Suprapubic skin (tissue), 4 donors: Measurements from ENCODE around the gene CLMN. TPM values are rescaled to one million over a fixed set of nuclear protein-coding genes. Genes with fewer than 3 reads are reported as not detected.
"Not testable (repeated sequence)": the region's sequence is repeated elsewhere in the genome, so short reads cannot be mapped to it uniquely, and the experiment has no call there.

ENCODE experiments used
- DNase-seq, 2 donors: peaks; one replicate each; pipeline ENCODE4 v3.0.0-alpha.2; 2019; ENCODE audit warnings: low spot score in 2 of 2
- H3K27ac ChIP-seq: fragments of 200-600 bp; sonication (generic); one replicate; pipeline ENCODE4 v1.5.1; 2019
- H3K27me3 ChIP-seq: fragments of 200-600 bp; sonication (generic); one replicate; pipeline ENCODE4 v1.5.1; 2019
- H3K36me3 ChIP-seq: fragments of 200-600 bp; sonication (generic); one replicate; pipeline ENCODE4 v1.5.1; 2019
- H3K4me1 ChIP-seq: fragments of 200-600 bp; sonication (generic); one replicate; pipeline ENCODE4 v1.5.1; 2019
- H3K4me3 ChIP-seq: fragments of 200-600 bp; sonication (generic); one replicate; pipeline ENCODE4 v1.5.1; 2019; ENCODE audit warnings: mild to moderate bottlenecking
- H3K9me3 ChIP-seq: fragments of 200-600 bp; sonication (generic); one replicate; pipeline ENCODE4 v1.5.1; 2019
- EP300 ChIP-seq: sonication (generic); formaldehyde crosslinking; IDR thresholded peaks from one replicate; pipeline ENCODE4 v1.6.1; 2017; ENCODE audit warnings: antibody characterized with exemption
- POLR2A ChIP-seq, 2 donors: fragments of 450-650 bp; IDR thresholded peaks; one replicate each; pipeline ENCODE4 v1.6.1; 2017; ENCODE audit warnings: antibody characterized with exemption in 2 of 2, mild to moderate bottlenecking in 2 of 2, moderate library complexity in 2 of 2
- POLR2AphosphoS5 ChIP-seq, 3 donors: sonication (generic); formaldehyde crosslinking; IDR thresholded peaks; one replicate each; pipeline ENCODE4 v1.6.1; 2017; ENCODE audit warnings: antibody characterized with exemption in 3 of 3
- WGBS: methylation state at CpG from one replicate; pipeline ENCODE4 v1.1.5; 2018; 5-methylcytosine and 5-hydroxymethylcytosine counted together
- total RNA-seq, 4 donors: library from RNA; depleted of rRNA; stranded (reverse); fragments of >200 nt; gene quantifications; one replicate each; pipeline ENCODE4 v1.1.0, GENCODE V29; 2016
- TF ChIP-seq, protein P1 (sequence below), 2 donors: fragments of 200-600 bp in 1 of 2; fragments of 450-650 bp in 1 of 2; sonication (generic) in 1 of 2; IDR thresholded peaks; one replicate each; pipeline ENCODE4 v1.5.1; 2016 to 2019; ENCODE audit warnings: antibody characterized with exemption in 2 of 2, mild to moderate bottlenecking in 1 of 2, moderate library complexity in 1 of 2

CLMN gene
- total RNA-seq, 4 donors from 2014 or later: 5.0 to 25.7 (median 7.0) TPM

DNA sequence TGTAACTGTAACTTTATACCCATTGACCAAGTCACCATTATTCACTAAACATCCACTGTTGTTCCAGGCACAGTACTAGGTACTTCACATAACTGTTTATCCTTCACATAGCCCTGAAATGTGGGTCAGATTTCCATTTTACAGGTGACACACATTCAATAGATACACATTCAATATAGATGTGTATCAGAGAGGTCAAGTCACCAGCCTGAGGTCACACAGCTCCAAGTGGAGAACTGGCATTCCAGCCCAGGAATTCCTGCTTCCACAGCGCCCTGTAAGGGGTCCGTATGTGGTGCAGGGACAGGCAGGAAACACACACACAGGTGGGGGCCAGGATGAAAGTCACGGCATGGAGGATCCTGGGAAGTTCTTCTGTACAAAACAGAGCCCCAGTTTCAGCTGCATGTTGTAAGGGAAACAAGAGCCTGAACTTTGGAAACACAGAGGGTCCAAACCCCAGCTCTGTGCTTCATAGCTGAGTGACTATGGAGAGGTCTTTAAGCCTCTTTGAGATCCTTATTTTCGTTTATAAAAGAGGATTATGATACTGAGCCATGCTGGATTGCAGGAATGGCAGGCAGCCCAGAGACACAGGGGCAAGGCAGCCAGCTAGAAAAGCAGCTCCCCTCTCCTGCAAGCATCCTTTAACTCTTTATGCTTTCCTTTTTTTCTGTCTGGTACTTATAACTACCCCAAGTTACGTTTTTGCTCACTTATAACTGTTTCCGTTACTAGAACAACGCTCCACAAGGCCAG is 112.1 kb downstream of the CLMN start:
- DNase-seq: no peak
- H3K4me3 ChIP-seq: no peak overlapping the region
- H3K27ac ChIP-seq: no peak overlapping the region
- H3K4me1 ChIP-seq: no peaks in the 10 kb centered on the region
- no peaks in the 10 kb centered on the region for H3K9me3 ChIP-seq
- WGBS: 81% methylated on average over 7 of the region's 7 CpGs
- TF ChIP-seq, protein P1, sequence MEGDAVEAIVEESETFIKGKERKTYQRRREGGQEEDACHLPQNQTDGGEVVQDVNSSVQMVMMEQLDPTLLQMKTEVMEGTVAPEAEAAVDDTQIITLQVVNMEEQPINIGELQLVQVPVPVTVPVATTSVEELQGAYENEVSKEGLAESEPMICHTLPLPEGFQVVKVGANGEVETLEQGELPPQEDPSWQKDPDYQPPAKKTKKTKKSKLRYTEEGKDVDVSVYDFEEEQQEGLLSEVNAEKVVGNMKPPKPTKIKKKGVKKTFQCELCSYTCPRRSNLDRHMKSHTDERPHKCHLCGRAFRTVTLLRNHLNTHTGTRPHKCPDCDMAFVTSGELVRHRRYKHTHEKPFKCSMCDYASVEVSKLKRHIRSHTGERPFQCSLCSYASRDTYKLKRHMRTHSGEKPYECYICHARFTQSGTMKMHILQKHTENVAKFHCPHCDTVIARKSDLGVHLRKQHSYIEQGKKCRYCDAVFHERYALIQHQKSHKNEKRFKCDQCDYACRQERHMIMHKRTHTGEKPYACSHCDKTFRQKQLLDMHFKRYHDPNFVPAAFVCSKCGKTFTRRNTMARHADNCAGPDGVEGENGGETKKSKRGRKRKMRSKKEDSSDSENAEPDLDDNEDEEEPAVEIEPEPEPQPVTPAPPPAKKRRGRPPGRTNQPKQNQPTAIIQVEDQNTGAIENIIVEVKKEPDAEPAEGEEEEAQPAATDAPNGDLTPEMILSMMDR (IDR thresholded peaks at IDR 0.05): no peak
- TF ChIP-seq POLR2A (IDR thresholded peaks at IDR 0.05): no peak
- TF ChIP-seq POLR2AphosphoS5 (IDR thresholded peaks at IDR 0.05): no peak
- TF ChIP-seq EP300: no peak
- H3K27me3 ChIP-seq: no peaks in the 10 kb centered on the region
- peaks cover 2% of the 10 kb centered on the region for H3K36me3 ChIP-seq

DNA sequence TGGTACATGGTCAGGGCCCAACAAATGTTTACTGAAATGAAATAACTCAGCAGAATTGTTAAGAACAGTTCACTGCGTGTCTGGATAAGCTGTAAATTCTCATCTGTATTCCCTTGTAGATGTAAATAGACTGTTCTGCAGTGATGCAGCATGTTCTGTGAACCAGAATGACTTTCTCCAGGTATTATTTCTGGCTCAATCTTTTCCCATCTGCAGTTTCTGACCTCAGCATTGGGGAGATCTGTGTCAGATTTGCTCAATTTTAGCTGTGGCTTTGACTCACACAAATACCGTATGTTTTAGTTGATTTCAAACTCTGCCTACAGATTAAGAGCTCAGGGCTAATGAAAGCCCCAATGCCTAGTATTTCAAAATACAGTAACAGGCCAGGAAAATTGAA is 113.2 kb downstream of the CLMN start:
- Histone ChIP-seq H3K27me3 (no peaks in the 10 kb centered on the region), H3K36me3 (peaks cover 2% of the 10 kb centered on the region), H3K4me3 (no peak overlapping the region), H3K9me3 (no peaks in the 10 kb centered on the region), H3K27ac (no peak overlapping the region), H3K4me1 (no peaks in the 10 kb centered on the region)
- DNase-seq: no peak
- 80% methylated on average over 2 of the region's 2 CpGs for WGBS
- TF ChIP-seq, protein P1 (IDR thresholded peaks at IDR 0.05): no peak
- TF ChIP-seq EP300 (no peak), POLR2A (IDR thresholded peaks at IDR 0.05) (no peak), POLR2AphosphoS5 (IDR thresholded peaks at IDR 0.05) (no peak)

DNA sequence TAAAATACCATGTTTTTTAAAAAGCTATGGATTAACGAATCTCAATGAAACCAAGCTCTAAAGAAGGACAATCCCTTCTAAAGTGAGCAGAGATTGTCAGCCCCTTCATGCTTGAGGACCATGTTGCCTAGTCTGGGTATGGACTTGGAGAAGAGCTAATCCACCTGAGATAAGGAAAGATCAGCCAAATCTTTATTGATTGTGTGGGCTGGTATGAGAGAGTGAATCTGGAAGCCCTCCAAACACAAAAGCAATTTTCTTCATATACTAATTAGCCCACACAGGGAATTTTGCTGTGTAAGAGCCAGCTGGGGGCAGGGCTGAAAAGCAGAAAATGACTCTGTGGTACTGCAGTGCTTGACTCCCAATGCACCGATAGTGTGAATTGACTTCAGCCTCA is 115.0 kb downstream of the CLMN start:
- Histone ChIP-seq H3K9me3 (no peaks in the 10 kb centered on the region), H3K4me1 (no peaks in the 10 kb centered on the region), H3K4me3 (no peak overlapping the region), H3K27me3 (no peaks in the 10 kb centered on the region), H3K36me3 (peaks cover 2% of the 10 kb centered on the region), H3K27ac (no peak overlapping the region)
- 91% methylated on average over 2 of the region's 2 CpGs for WGBS
- TF ChIP-seq POLR2AphosphoS5 (IDR thresholded peaks at IDR 0.05): no peak
- TF ChIP-seq, protein P1 (IDR thresholded peaks at IDR 0.05): no peak
- no peak for DNase-seq

DNA sequence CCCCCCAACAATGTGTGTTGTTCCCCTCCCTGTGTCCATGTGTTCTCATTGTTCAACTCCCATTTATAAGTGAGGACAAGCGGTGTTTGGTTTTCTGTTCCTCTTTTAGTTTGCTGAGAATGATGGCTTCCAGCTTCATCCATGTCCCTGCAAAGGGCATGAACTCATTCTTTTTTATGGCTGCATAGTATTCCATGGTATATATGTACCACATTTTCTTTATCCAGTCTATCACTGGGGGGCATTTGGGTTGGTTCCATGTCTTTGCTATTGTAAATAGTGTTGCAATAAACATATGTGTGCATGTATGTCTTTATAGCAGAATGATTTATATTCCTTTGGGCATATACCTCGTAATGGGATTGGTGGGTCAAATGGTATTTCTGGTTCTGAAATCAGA is 118.0 kb downstream of the CLMN start:
- not testable (repeated sequence) for H3K36me3 ChIP-seq, H3K4me1 ChIP-seq, H3K4me3 ChIP-seq, H3K9me3 ChIP-seq, DNase-seq, H3K27me3 ChIP-seq, H3K27ac ChIP-seq
- 94% methylated on average over 2 of the region's 2 CpGs for WGBS

DNA sequence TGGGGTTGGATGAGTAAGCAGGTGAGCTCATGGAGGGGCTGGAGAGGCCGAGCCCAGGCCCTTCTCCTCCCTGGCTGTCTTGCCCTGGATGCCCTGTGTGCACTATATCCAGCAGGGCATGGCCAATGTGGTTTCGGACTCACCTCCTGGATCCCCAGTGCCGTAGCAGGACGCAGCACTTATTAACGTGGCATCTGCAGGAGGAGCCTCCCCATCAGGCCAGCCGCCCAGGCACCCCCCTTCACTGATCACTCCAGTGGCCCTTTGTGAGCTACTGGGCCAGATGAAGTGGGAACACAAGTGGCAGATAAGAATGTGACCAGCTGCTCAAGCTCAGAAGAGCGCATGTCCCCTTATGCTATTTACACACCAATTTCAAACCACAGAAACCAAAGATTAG is 119.3 kb downstream of the CLMN start:
- no peaks in the 10 kb centered on the region for H3K27me3 ChIP-seq
- 97% methylated on average over 7 of the region's 7 CpGs for WGBS
- no peak overlapping the region for H3K4me3 ChIP-seq
- TF ChIP-seq POLR2A (IDR thresholded peaks at IDR 0.05): no peak
- no peak for TF ChIP-seq POLR2AphosphoS5 (IDR thresholded peaks at IDR 0.05)
- no peak for TF ChIP-seq EP300
- TF ChIP-seq, protein P1 (IDR thresholded peaks at IDR 0.05): no peak
- no peak overlapping the region for H3K27ac ChIP-seq
- H3K4me1 ChIP-seq: no peaks in the 10 kb centered on the region
- no peaks in the 10 kb centered on the region for H3K9me3 ChIP-seq
- DNase-seq: no peak
- peaks cover 2% of the 10 kb centered on the region for H3K36me3 ChIP-seq
